C4-2B (cell line): ENCODE measurements around the gene LRRC53.

Source experiments
- ZFX ChIP-seq: fragments of 450-650 bp; IDR thresholded peaks from 2 replicates; pipeline ENCODE4 v1.6.1; 2017
- TF ChIP-seq, protein P1 (sequence below): fragments of 450-650 bp; conservative IDR thresholded peaks from 2 replicates; pipeline ENCODE4 v1.5.1; 2017; ENCODE audit warnings: mild to moderate bottlenecking

DNA sequence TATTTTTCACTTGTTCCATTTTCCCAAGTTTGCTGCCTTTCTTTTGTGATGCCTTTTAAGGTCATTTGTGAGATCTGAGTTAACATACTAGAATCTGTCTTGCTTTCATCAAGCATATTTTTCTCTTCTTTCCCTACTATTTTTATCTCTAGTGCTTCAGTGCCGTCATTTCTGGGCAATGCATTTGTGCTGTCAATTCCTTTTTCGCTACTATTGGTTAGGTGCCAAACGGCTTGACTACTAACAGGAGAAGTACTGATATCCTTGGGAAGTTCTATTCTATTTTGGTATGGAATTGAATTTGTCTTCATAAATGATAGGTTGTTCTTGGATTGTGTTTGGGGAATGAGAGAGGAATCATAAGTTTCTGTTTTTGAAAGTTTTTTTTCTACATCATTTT, 42.2 kb downstream of the LRRC53 start:
- TF ChIP-seq, protein P1, sequence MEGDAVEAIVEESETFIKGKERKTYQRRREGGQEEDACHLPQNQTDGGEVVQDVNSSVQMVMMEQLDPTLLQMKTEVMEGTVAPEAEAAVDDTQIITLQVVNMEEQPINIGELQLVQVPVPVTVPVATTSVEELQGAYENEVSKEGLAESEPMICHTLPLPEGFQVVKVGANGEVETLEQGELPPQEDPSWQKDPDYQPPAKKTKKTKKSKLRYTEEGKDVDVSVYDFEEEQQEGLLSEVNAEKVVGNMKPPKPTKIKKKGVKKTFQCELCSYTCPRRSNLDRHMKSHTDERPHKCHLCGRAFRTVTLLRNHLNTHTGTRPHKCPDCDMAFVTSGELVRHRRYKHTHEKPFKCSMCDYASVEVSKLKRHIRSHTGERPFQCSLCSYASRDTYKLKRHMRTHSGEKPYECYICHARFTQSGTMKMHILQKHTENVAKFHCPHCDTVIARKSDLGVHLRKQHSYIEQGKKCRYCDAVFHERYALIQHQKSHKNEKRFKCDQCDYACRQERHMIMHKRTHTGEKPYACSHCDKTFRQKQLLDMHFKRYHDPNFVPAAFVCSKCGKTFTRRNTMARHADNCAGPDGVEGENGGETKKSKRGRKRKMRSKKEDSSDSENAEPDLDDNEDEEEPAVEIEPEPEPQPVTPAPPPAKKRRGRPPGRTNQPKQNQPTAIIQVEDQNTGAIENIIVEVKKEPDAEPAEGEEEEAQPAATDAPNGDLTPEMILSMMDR = no peak
- TF ChIP-seq ZFX = no peak
